C4-2B (cell line): ENCODE measurements around the gene LUC7L2.

Experiments used
- CTCF ChIP-seq: fragments of 450-650 bp; conservative IDR thresholded peaks from 2 replicates; pipeline ENCODE4 v1.5.1; 2017; ENCODE audit warnings: mild to moderate bottlenecking
- ZFX ChIP-seq: fragments of 450-650 bp; IDR thresholded peaks from 2 replicates; pipeline ENCODE4 v1.6.1; 2017

- no peak for TF ChIP-seq CTCF
- TF ChIP-seq ZFX = no peak
Measured at GRCh38 chr7:139423091-139423490, 63.4 kb downstream of the LUC7L2 start.
